Sigmoid colon (tissue), 7 donors: Measurements from ENCODE around the gene SELENOO. TPM values are rescaled to one million over a fixed set of nuclear protein-coding genes. Genes with fewer than 3 reads are reported as not detected.

Experiments used
- DNase-seq: peaks from one replicate; pipeline ENCODE4 v3.0.0-alpha.2; 2019
- H3K27ac ChIP-seq, 4 donors: fragments of 200-600 bp; sonication (generic); one replicate each; pipeline ENCODE4 v1.5.1; 2016 to 2019; ENCODE audit warnings: mild to moderate bottlenecking in 1 of 4
- H3K27me3 ChIP-seq, 3 donors: fragments of 200-600 bp; sonication (generic); one replicate each; pipeline ENCODE4 v1.5.1; 2019; ENCODE audit warnings: mild to moderate bottlenecking in 1 of 3
- H3K36me3 ChIP-seq, 4 donors: fragments of 200-600 bp; sonication (generic); one replicate each; pipeline ENCODE4 v1.5.1; 2016 to 2019
- H3K4me1 ChIP-seq, 4 donors: fragments of 200-600 bp; sonication (generic); one replicate each; pipeline ENCODE4 v1.5.1; 2017 to 2019
- H3K4me3 ChIP-seq, 4 donors: fragments of 200-600 bp; sonication (generic); one replicate each; pipeline ENCODE4 v1.5.1; 2017 to 2019; ENCODE audit warnings: mild to moderate bottlenecking in 2 of 4, moderate library complexity in 1 of 4
- H3K9me3 ChIP-seq, 4 donors: fragments of 200-600 bp in 3 of 4; sonication (generic) in 3 of 4; one replicate each; pipeline versions ENCODE4 v1.5.1 to v1.6.1; 2013 to 2019
- EP300 ChIP-seq, 4 donors: sonication (generic); formaldehyde crosslinking; IDR thresholded peaks; one replicate each; pipeline ENCODE4 v1.6.1; 2017; ENCODE audit warnings: antibody characterized with exemption in 4 of 4
- POLR2A ChIP-seq, 2 donors: fragments of 450-650 bp; IDR thresholded peaks; one replicate each; pipeline ENCODE4 v1.6.1; 2016; ENCODE audit warnings: antibody characterized with exemption in 2 of 2, mild to moderate bottlenecking in 2 of 2, moderate library complexity in 2 of 2
- POLR2AphosphoS5 ChIP-seq, 4 donors: sonication (generic); formaldehyde crosslinking; IDR thresholded peaks; one replicate each; pipeline ENCODE4 v1.6.1; 2017; ENCODE audit warnings: antibody characterized with exemption in 4 of 4
- WGBS, 2 donors: extraction: QIAGEN DNeasy Blood & Tissue Kit; methylation state at CpG; one replicate each; pipeline ENCODE4 v1.1.7; 2013; 5-methylcytosine and 5-hydroxymethylcytosine counted together
- intact Hi-C: fragments of 100-400 bp; cut with DNase I; formaldehyde crosslinking; loops from one replicate; pipeline ENCODE4 v1.15.1; 2023
- polyA plus RNA-seq, 3 donors: library from polyadenylated mRNA; stranded (reverse); fragments of 200-250 nt; gene quantifications; one replicate each; pipeline ENCODE4 v1.2.3, GENCODE V29; 2013
- total RNA-seq, 4 donors: library from RNA; depleted of rRNA; stranded (reverse); fragments of >200 nt; gene quantifications; one replicate each; pipeline ENCODE4 v1.1.0, GENCODE V29; 2016
- TF ChIP-seq, protein P1 (sequence below), 4 experiments: fragments of 450-650 bp in 3 of 4; fragments of 200-600 bp in 1 of 4; IDR thresholded peaks; one replicate each; pipeline ENCODE4 v1.5.1; 2016 to 2019; ENCODE audit warnings: antibody characterized with exemption in 4 of 4, mild to moderate bottlenecking in 3 of 4, moderate library complexity in 2 of 4
- donor health status: healthy with polysubstance abuse.
- donor health status: Bipolar disorder and iron deficiency.
- donor health status: healthy.

The SELENOO gene
- total and polyA plus RNA-seq, 7 donors, result 10.2 to 30.2 (median 17.9) TPM

DNA sequence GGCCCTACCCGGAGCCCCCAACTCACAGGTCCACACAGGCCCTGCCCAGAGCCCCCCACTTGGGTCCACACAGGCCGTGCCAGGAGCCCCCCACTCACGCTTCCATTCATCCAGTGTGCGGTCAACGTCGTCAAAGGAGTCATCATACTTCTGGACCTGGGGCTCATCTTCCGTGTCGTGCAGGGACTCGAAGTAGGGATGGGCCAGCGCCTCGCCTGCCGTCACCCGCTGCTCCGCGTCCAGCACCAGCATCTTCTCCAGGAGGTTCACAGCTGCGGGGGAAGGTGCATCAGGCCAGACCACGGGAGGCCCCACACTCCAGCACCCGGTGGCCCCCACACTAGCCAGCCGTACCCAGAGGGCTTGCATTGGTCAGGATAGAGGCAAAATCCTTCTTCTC lies 54.3 kb downstream of the SELENOO start:
- peaks cover 0 to 23% (median 17%) of the 10 kb centered on the region in 4 donors for H3K4me1 ChIP-seq
- intact Hi-C loops, result no loop called here
- no peaks in the 10 kb centered on the region for H3K9me3 ChIP-seq
- H3K27me3 ChIP-seq, result peaks cover 0 to 37% (median 15%) of the 10 kb centered on the region in 3 donors
- no peak for DNase-seq
- H3K27ac ChIP-seq, result no peak overlapping the region
- no peak for TF ChIP-seq POLR2A (IDR thresholded peaks at IDR 0.05)
- no peak for TF ChIP-seq POLR2AphosphoS5 (IDR thresholded peaks at IDR 0.05)
- TF ChIP-seq, protein P1, sequence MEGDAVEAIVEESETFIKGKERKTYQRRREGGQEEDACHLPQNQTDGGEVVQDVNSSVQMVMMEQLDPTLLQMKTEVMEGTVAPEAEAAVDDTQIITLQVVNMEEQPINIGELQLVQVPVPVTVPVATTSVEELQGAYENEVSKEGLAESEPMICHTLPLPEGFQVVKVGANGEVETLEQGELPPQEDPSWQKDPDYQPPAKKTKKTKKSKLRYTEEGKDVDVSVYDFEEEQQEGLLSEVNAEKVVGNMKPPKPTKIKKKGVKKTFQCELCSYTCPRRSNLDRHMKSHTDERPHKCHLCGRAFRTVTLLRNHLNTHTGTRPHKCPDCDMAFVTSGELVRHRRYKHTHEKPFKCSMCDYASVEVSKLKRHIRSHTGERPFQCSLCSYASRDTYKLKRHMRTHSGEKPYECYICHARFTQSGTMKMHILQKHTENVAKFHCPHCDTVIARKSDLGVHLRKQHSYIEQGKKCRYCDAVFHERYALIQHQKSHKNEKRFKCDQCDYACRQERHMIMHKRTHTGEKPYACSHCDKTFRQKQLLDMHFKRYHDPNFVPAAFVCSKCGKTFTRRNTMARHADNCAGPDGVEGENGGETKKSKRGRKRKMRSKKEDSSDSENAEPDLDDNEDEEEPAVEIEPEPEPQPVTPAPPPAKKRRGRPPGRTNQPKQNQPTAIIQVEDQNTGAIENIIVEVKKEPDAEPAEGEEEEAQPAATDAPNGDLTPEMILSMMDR (IDR thresholded peaks at IDR 0.05), result no peak
- TF ChIP-seq EP300 (IDR thresholded peaks at IDR 0.05), result no peak
- WGBS, 2 donors, result 83 to 88% methylated on average over 19 of the region's 19 CpGs
- no peak overlapping the region for H3K4me3 ChIP-seq
- H3K36me3 ChIP-seq, result no peaks in the 10 kb centered on the region

DNA sequence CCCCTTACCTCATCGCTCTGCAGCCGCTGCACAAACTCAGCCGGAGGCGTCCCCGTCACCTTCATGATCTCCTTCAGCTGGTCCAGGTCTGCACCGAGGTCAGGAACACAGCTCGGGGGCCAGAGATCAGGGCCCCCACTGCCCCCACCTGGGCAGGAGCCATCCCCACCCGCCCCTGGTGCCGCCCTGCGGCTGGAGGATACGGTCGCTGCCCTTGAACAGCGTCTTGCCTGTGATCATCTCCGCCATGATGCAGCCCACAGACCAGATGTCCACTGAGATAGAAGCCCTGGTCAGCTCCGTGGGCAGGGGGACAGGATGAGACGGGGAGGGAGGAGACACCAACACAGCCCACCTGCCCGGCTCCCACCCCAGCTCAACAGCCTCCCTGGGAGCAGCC lies 54.8 kb downstream of the SELENOO start:
- peaks cover 0 to 23% (median 16%) of the 10 kb centered on the region in 4 donors for H3K4me1 ChIP-seq
- H3K27ac ChIP-seq, result no peak overlapping the region
- no peak overlapping the region for H3K4me3 ChIP-seq
- no peaks in the 10 kb centered on the region for H3K36me3 ChIP-seq
- intact Hi-C loops, result no loop called here
- DNase-seq, result no peak
- TF ChIP-seq POLR2AphosphoS5 (IDR thresholded peaks at IDR 0.05) (no peak), POLR2A (IDR thresholded peaks at IDR 0.05) (no peak)
- H3K27me3 ChIP-seq, result peaks cover 0 to 42% (median 20%) of the 10 kb centered on the region in 3 donors
- WGBS, 2 donors, result 84 to 93% methylated on average over 17 of the region's 17 CpGs
- H3K9me3 ChIP-seq, result no peaks in the 10 kb centered on the region

DNA sequence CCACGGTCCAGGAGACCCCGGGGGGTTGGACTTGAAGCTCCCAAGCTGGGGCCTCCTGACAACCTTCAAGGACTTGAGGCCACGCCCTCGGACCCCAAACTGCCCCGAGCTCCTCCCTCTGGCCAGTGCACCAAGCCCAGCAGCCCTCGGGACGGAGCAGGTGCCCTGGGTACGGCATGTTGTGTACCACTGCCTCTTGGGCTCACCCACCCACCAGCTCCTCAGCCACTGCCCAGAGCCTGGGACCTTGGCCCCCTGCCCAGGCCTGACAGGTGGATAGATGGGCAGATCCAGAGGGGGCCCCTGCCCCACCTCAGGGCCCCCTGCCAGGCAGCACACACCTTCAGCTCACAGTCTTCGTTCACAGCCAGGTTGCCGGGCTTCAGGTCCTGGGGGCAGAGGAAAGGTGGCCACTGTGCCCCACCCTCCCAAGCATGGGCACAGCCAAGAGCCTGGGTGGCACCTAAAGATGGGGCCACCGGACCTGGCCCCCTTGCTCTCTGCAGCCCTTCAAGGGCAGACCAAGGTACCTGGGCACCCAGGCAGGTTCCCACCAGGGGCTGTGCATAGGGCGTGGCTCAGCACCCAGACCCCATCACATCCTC lies 55.5 kb downstream of the SELENOO start:
- WGBS, 2 donors, result 41 to 85% methylated on average over 12 of the region's 12 CpGs

DNA sequence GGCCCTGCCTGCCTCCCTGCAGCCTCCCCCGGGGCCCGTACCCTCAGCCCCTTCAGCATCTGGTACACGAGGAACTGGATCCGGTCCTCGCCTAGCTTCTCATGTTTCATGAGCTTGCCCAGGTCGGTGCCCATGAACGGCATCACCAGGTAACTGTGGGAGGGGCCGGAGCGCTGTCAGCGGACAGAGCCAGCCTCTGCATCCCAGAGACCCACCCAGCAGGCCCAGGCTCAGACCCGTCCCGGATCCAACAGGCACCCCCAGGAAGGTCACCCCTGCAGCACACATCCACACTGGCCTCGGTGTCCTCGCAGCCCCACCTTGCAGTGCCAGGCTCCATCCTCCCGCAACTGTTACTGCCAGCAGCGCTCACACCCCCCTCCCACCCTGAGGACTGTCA lies 56.2 kb downstream of the SELENOO start:
- intact Hi-C loops, result no loop called here
- Histone ChIP-seq H3K27me3 (peaks cover 5 to 55% (median 29%) of the 10 kb centered on the region in 3 donors), H3K36me3 (no peaks in the 10 kb centered on the region), H3K4me1 (peaks cover 0 to 18% (median 17%) of the 10 kb centered on the region in 4 donors), H3K9me3 (no peaks in the 10 kb centered on the region), H3K4me3 (no peak overlapping the region), H3K27ac (no peak overlapping the region)
- WGBS, 2 donors, result 41 to 84% methylated on average over 16 of the region's 16 CpGs
- no peak for DNase-seq
- no peak for TF ChIP-seq EP300 (IDR thresholded peaks at IDR 0.05)
- TF ChIP-seq, protein P1 (IDR thresholded peaks at IDR 0.05), result no peak
- no peak for TF ChIP-seq POLR2AphosphoS5 (IDR thresholded peaks at IDR 0.05)
- TF ChIP-seq POLR2A (IDR thresholded peaks at IDR 0.05), result no peak

More for the DNA sequence above, 55.5 kb downstream of the SELENOO start:
- no peaks in the 10 kb centered on the region for H3K36me3 ChIP-seq
- no peak overlapping the region for H3K27ac ChIP-seq
- H3K27me3 ChIP-seq, result peaks cover 0 to 48% (median 23%) of the 10 kb centered on the region in 3 donors
- peaks cover 0 to 20% (median 18%) of the 10 kb centered on the region in 4 donors for H3K4me1 ChIP-seq
- intact Hi-C loops, result no loop called here
- DNase-seq, result no peak
- no peak overlapping the region for H3K4me3 ChIP-seq
- H3K9me3 ChIP-seq, result no peaks in the 10 kb centered on the region
- TF ChIP-seq EP300 (IDR thresholded peaks at IDR 0.05), result no peak
- TF ChIP-seq, protein P1 (IDR thresholded peaks at IDR 0.05), result no peak
- TF ChIP-seq POLR2AphosphoS5 (IDR thresholded peaks at IDR 0.05), result no peak

DNA sequence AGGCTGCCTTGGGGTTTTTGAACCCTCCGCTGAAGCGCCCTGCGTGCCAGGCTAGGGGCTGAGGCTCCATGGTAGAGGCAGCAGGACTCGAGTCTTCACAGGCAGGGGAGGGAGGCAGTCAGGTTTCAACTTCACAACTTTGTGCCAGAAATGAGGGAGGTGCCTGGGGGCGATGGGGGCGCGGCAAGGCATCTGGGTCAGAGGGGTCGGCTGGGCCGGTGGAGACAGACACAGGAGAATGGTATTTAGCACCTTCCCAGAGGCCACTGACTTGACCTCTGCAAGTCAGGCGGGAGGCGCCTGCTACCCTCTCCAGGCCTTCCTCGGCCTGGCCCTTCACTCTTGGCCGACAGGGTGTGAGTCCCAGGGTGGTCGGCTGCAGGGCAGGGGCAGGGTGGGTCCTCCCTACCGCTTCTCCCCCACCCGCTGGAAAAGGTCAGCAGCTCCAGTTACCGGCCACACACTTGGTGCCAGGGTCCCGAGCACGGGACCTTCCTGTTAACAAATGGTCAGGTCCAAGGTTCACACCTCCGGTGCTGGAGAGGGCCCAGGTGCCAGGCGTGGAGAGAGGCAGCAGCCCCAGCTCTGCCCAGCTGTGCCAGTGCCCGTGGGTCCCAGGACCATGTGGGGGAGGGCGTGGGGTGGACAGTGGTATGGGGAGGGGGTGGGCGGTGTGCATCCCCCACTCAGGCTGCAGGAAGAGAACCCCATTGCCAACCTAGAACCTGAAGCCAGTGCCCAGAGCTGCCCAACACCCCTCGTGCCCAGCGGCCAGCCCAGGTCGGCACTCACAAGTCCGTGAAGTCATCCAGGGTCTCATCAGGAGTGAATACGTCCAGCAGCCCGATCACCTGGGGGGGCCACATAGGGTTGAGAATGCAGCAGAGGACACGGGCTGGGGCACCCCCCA lies 56.9 kb downstream of the SELENOO start:
- no peak for DNase-seq
- Histone ChIP-seq H3K27ac (no peak overlapping the region), H3K36me3 (no peaks in the 10 kb centered on the region), H3K4me3 (no peak overlapping the region), H3K27me3 (peaks cover 12 to 61% (median 36%) of the 10 kb centered on the region in 3 donors), H3K4me1 (peaks cover 0 to 20% (median 18%) of the 10 kb centered on the region in 4 donors), H3K9me3 (no peaks in the 10 kb centered on the region)
- intact Hi-C loops, result no loop called here
- WGBS, 2 donors, result 35 to 77% methylated on average over 31 of the region's 31 CpGs
- TF ChIP-seq, protein P1 (IDR thresholded peaks at IDR 0.05), result no peak
- TF ChIP-seq POLR2A (IDR thresholded peaks at IDR 0.05) (no peak), EP300 (IDR thresholded peaks at IDR 0.05) (no peak), POLR2AphosphoS5 (IDR thresholded peaks at IDR 0.05) (no peak)
